Hematopoietic multipotent progenitor cell treated with erythropoietin and hydrocortisone succinate and interleukin-3 and kit ligand, for 4 days (in vitro differentiated cells): ENCODE results near the gene CTXND2.
"Not testable (repeated sequence)": the region's sequence is repeated elsewhere in the genome, so short reads cannot be mapped to it uniquely, and the experiment has no call there.

Source experiments
- DNase-seq: peaks from one replicate; pipeline ENCODE4 v3.0.0-alpha.2; 2015

Gene CTXND2

DNA sequence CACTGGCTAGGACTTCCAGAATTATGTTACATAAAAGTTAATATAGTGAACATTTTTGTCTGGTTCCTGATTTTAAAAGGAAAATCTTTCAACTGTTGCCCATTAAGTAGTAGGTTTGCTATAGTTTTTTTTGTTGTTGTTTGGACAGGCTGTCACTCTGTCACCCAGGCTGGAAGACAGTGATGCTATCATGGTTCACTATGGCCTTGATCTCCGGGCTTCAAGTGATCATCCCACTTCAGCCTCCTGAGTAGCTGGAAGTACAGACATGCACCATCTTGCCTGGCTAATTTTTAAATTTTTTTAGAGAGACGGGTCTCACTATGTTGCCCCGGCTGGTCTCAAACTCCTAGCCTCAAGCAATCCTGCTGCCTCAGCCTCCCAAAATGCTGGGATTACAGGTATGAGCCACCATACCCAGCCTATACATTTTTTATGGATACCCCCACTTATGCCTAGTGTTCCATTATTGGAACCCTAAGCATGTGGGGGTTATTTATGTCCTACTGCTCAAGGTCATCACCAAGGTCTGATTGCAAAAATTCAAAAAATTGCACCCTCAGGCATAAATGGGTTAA, 6.5 kb downstream of the CTXND2 start:
- DNase-seq, result no peak

DNA sequence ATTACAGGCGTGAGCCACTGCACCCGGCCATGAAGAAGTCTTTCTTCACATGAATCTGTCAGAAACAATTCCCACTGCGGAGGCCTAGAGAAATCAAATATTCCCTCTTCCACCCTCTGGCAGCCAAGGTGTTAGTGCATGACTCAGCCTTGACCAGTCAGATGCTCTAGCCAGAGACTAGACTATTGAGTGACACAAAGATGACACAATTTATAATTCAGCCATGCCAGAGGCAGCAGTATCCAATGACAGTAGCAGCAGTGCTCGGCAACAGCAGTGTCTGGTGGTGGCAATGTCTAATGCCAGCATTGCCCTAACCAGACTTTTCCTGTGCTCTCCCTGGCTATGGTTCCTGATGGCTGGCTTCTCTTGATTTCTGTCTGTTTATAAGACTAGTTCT, 8.7 kb downstream of the CTXND2 start:
- no peak for DNase-seq

DNA sequence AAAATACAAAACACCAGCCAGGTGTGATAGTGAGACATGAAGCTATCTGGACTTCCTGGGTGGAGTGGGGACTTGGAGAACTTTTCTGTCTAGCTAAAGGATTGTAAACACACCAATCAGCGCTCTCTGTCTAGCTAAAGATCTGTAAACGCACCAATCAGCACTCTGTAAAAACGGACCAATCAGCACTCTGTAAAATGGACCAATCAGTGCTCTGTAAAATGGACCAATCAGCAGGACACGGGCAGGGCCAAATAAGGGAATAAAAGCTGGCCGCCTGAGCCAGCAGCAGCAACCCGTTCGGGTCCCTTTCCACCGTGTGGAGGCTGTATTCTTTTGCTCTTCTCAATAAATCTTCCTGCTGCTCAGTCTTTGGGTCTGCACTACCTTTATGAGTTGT, 12.9 kb downstream of the CTXND2 start:
- not testable (repeated sequence) for DNase-seq

DNA sequence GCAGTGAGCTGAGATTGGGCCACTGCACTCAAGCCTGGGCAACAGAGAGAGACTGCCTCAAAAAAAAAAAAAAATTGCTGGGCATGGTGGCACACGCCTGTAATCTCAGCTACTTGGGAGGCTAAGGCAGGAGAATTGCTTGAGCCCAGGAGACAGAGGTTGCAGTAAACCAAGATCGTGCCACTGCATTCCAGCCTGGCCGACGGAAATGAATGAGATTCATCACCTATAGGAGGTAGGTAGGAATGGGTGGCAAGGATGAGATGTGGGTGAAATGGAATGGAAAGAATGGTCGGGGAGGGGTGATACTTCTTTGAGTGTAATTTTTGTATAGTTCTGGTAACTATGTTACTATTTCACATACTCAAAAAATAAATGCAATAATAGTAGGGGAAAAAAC, 15.4 kb downstream of the CTXND2 start:
- no peak for DNase-seq

DNA sequence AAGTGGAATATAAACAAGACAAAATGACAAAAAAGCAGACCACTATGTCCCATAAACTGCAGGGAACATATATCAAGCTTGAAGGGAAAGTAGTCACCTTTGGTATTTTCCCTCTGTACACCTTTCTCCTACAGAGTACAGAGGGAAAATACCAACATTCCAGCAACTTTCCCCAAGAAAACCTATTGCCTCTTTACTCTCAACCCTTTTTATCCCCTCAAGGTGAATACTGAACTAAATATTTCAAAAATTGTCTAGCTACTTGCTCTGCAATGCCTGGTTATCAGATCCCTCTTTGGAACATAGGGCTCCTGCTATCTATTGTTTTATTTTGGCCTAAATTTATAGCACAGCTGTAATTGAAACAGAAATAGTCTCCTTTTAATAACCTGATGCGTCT, 15.8 kb downstream of the CTXND2 start:
- DNase-seq, result no peak

DNA sequence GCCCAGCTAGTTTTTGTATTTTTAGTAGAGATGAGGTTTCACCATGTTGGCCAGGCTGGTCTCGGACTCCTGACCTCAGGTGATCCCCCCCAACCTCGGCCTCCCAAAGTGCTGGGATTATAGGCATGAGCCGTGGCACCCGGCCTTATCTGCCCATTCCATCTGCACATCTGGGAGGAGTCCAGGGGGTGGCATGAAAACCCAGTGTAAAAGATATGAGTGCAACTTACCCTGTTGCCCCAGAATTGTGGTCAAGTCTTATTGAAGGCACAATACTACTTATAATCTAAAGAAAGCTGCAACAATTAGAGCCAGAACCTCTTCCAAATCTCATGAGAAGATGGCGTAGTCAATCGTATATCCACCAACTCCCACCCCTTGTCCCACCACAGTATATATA, 18.4 kb downstream of the CTXND2 start:
- DNase-seq, result peak; percentile 69

DNA sequence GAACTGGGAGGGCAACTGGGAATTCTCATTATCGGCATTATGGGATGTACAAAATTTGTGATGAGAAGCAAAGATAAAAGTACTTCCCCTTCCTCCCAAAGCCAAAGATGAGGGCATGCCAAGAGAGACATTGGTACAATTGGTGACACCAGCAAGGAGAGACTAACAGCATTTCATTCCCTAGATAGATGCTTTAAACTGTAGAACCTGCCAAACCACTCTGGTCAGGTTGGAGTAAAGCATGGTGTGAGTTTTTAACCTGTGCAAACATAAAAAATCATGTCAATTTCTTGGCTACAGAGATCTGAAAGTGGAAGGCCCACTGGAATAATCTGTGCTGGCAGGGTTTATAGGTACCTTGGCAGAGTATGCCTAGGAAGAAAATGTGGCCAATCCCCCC, 19.4 kb downstream of the CTXND2 start:
- peak; percentile 18 for DNase-seq

DNA sequence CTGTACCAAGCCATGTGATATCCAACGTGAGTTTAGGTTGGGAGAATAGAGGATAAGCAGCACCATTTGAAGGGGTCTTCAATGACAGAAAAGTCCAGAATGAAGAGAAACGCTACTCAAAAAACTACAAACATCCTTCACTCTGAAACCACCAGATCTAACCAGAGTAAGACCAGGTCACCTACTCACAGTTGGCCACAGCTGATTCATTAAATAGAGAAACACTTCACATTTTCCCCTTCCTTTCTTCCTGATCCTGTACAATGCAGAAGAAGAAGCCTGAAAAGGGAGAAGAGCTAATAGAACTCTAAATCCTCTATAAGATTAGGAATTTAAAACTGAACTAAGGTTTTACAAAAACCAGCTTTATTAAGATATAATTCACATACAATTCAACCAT, 19.9 kb downstream of the CTXND2 start:
- DNase-seq, result no peak

DNA sequence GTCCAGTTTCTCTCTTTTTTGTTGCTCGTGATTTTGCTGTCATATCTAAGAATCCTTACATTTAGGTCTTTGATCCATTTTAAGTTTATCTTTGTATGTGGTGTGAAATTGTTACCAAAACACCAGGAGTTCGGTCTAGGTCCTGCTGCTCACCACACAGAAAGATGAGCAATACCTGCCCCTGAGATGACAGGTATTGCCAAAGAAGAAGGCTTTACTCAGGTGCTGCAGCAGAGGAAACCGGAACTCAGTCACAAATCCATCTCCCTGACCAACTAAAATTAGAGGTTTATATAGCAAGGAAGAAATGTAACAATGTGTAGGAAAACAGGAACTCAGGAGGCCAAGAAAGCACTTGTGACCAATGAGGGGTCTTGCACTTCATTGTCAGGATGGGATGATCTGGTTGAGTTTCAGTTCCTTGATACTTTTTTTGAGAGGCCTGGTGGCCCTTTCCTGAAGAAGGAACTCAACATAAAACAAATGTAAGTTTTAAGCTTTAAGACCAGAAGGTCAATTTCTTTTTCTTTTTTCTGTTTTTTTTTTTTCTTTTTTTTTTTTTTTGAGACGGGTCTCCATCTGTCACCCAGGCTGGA, 22.7 kb downstream of the CTXND2 start:
- no peak for DNase-seq

DNA sequence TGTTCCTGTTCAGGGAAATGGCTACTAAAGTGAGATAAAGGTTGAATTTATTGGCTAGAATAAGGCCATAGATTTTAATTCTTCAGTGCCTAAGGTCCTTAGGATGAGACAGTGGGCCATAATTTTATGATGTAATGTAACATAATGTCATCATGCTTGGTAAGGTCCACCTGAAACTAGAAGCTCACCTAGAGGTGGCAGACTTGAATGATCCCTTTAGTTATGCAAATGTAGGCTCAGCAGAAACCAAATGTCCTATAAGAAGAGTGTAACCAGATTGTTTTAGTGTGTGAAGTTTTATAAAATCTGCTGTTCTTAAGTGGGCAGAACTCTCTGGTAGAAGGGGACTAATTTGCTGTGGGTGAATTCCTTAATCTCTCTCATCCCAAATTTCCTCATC, 25.7 kb downstream of the CTXND2 start:
- DNase-seq, result no peak

DNA sequence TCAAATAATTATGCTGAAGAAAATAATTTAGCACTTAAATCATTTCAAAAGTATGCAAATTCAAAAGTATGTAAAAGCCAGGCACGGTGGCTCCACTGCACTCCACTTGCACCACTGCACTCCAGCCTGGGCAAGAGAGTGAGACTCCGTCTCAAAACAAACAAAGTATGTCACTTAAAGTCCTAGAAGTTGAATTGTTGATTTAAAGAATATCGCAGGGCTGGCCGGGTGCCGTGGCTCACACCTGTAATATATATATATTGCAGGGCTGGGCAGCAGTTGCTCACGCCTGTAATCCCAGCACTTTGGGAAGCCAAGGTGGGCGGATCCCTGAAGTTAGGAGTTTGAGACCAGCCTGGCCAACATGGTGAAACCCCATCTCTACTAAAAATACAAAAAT, 30.5 kb downstream of the CTXND2 start:
- DNase-seq, result no peak

DNA sequence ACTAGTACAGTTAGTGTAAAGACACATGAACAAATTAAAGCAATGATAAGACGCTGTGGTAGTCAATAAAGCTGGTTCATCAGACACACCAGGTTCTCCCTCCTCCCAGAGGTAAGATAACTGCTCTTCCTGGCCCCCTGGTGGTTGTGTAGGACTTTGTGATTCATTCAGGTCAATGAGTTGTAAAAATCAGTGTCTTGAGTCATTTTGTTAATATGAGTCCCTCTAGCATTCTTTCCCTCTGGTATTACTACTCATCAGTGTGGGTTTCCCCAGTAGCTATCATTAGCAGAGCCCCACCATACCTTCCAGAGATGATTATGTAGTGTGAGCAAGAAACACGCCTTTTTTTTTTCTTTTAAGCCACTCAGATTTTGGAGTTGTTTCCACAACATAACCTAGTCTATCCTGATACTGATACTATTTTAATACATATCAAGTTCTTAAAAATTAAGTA, 35.6 kb downstream of the CTXND2 start:
- peak; percentile 92 for DNase-seq

DNA sequence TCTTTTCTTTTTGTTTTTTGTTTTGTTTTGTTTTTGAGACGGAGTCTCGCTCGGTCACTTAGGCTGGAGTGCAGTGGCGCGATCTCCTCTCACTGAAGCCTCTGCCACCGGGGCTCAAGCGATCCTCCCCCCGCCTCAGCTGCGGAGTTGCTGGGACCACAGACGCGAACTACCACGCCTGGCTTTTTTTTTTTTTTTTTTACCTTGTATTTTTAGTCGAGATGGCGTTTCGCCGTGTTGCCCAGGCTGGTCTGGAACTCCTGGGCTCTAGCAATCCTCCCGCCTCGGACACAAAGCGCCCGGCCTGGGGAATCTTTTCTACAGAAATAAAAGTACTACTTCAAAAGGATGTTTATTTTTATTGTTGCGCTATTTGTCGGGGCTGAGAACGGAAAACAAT, 38.1 kb downstream of the CTXND2 start:
- DNase-seq, result peak; percentile 50

DNA sequence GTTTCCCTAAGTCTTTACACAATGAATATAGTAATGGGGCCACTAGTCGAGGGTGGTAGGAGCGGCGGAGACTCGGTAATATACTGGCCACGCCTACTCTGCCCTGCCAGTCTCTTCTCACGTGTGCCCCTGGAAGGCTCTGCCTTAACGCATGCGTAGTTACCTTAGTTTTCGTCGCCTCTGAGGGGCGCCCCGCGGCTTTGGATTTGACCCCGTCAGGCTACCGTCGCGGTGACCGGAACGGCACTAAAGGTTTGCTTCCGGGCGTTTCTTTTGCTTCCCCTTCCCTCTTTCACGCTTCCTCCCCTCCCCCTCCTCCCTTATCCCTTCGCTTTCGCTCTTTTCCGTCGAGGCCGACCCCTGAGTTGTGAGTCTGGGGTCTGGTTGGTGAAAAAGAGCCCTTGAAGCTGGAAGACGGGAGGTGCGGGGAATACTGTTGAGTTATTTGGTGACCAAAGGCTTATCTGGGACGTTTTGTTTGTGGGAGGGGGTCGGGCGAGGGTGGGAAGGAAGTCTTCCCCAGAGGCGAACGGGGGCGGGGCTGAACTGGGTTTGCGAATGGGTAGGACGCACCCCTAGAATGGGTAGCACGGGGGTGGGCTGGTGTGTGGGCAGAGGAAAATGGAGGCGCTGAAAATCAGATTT, 39.3 kb downstream of the CTXND2 start, which contains the start of gene SETDB1:
SETDB1 (plus strand) TSS at position 267 of the 645 bp plus-strand sequence. CDS start 1,352 bp downstream, outside the sequence.
- peak; percentile 99 for DNase-seq

DNA sequence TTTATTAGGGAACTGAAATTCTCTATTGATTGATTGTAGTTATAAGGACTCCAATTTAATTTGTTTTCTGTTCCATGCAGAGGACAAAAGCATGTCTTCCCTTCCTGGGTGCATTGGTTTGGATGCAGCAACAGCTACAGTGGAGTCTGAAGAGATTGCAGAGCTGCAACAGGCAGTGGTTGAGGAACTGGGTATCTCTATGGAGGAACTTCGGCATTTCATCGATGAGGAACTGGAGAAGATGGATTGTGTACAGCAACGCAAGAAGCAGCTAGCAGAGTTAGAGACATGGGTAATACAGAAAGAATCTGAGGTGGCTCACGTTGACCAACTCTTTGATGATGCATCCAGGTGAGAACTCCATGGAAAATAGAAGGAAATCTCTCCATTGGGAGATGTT, 40.7 kb downstream of the CTXND2 start:
- no peak for DNase-seq

DNA sequence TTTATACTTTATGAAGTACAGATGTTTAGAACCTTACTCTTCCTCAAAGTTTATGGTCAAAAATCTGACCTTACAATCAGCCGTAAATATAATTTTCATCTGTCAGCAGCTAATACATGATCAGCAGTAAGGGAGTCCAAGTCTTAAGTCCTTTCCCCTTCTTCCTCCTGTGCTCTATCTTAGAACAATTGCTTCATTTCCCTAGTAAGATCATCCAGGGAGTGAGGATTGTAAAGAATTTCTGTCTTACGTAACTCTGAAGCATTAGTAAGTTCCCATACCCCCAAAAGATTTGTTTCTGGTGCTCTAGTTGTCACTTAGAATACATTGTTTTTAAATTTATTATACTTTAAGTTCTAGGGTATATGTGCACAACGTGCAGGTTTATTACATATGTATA, 41.4 kb downstream of the CTXND2 start:
- DNase-seq, result no peak

DNA sequence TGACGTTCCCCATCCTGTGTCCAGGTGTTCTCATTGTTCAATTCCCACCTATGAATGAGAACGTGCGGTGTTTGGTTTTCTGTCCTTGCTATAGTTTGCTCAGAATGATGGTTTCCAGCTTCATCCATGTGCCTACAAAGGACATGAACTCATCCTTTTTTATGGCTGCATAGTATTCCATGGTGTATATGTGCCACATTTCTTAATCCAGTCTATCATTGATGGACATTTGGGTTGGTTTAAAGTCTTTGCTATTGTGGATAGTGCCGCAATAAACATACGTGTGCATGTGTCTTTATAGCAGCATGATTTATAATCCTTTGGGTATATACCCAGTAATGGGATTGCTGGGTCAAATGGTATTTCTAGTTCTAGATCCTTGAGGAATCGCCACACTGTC, 41.8 kb downstream of the CTXND2 start:
- DNase-seq, result not testable (repeated sequence)

DNA sequence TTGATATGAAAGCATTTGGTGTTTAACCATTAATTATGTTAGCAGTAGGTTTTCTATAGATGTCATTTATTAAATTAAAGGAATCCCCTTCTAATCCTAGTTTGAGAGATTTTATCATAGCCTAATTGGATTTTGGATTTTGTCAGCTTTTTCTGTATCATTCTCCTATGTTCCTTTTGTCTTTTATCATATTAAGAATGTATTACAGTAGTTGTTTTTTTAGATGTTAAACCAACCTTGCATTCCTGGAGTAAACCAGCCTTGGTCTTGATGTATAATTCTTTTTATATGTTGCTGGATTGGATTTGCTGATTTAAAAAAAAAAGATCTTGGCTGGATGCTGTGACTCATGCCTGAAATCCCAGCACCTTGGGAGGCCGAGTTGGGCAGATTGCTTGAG, 44.8 kb downstream of the CTXND2 start:
- DNase-seq, result peak; percentile 58

DNA sequence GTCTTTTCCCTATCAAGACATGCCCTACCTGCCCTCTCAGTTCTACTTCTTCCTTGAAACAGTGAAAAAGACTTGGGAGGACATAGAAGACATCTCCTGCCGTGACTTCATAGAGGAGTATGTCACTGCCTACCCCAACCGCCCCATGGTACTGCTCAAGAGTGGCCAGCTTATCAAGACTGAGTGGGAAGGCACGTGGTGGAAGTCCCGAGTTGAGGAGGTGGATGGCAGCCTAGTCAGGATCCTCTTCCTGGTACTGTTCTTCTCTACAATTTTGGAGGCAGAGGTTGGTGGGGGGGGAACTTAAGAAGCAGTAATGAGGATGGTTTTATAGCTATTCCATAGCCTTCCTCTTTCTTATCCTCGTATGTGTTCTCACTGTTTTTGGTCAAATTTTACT, 57.9 kb downstream of the CTXND2 start:
- DNase-seq, result no peak

DNA sequence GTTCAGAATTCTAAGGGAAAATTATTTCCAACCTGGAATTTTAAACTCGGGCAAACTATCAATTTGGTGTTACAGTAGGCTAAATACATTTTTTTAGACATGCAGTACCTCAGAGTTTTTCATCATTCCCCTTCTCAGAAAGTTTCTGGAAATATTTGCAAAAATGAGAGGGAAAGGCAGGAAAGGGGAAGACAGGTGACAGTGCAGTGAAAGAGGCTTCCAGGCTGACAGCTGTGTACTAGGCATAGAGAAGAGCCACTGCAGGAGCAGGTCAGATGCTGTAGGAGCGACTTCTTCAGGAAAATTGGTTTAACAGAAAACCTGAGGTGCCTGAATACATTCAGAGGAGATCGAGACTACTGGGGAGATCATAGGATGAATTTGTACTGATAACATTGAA, 67.8 kb downstream of the CTXND2 start:
- DNase-seq, result no peak

DNA sequence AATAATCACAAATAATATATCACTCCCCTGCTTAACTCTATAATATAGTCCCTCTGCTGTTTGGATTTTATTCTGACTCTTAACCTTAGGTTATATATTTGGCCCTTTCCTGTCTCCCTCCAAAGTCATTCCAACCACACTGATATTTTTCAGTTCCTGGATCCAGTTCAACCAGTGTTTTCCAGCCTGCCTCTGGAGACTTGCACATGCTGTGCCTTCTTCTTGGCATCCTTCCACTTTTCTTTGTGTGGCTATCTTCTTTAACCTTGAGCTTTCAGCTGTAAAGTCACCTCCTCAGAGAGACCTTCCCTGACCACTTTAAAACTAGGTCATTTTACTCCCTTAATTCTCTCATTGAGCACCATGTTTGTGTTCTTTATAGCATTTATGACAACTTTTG, 68.3 kb downstream of the CTXND2 start:
- peak; percentile 57 for DNase-seq

DNA sequence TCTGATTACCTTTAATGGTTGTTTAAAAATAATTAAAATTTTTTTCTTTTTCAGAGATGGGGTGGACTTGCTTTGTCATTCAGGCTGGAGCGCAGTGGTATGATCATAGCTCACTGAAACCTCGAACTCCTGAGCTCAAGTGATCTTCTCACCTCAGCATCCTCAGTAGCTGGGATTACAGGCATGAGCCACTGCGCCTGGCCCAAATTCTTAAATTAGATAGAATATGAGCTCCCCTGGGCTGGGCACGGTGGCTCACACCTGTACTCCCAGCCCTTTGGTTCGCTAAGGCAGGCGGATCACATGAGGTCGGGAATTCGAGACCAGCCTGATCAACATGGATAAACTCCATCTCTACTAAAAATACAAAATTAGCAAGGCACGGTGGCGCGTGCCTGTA, 70.7 kb downstream of the CTXND2 start:
- no peak for DNase-seq

DNA sequence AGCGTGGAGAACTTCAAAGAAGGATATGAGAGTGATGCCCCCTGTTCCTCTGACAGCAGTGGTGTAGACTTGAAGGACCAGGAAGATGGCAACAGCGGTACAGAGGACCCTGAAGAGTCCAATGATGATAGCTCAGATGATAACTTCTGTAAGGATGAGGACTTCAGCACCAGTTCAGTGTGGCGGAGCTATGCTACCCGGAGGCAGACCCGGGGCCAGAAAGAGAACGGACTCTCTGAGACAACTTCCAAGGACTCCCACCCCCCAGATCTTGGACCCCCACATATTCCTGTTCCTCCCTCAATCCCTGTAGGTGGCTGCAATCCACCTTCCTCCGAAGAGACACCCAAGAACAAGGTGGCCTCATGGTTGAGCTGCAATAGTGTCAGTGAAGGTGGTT, 73.7 kb downstream of the CTXND2 start:
- no peak for DNase-seq

DNA sequence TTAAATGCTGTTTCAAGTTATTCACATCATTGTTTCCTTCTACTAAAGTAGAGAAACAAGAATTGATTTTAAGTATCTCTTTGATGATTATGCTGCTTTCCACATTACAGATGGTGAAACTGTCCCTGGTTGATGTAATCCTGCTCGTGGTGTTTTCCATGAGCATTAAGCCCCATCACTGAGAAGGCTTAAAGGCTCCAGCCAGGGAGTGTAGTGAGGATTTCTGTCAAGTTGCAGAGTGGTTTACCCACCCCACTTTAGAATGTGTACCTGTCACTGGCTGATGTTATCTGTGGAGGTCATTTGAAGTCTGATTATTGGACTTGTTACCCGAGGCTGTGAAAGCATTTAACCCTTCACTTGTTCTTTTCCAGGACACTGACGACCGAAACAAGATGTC, 74.8 kb downstream of the CTXND2 start:
- DNase-seq, result no peak
